ENCODE data around the gene SMYD4.

Gene SMYD4

GRCh38 chr17:1796800-1797199 lies 32.9 kb downstream of the SMYD4 start:
- no peak overlapping the region for H3K4me3 ChIP-seq (ENCODE audit: low read depth, low read length)
- no peak for TF ChIP-seq MYC (IDR thresholded peaks at IDR 0.05; ENCODE audit: low read depth, low read length)
- DNase-seq (ENCODE audit: low read depth): no peak

- no peak overlapping the region for H3K4me3 ChIP-seq (ENCODE audit: low read depth, low read length)
- no peak for DNase-seq (ENCODE audit: low read depth)
- TF ChIP-seq MYC (IDR thresholded peaks at IDR 0.05; ENCODE audit: low read depth, low read length) (no peak), MAX (IDR thresholded peaks at IDR 0.05; ENCODE audit: low read depth, low read length) (no peak), CTCF (IDR thresholded peaks at IDR 0.05; ENCODE audit: low read depth, low read length) (no peak), POLR2A (IDR thresholded peaks at IDR 0.05; ENCODE audit: extremely low read depth, insufficient read length) (no peak)
These were observed 36.3 kb downstream of the SMYD4 start for GRCh38 chr17:1793447-1793806.

GRCh38 chr17:1792495-1793446 lies 36.9 kb downstream of the SMYD4 start:
- DNase-seq (ENCODE audit: low read depth): no peak
- TF ChIP-seq POLR2A (IDR thresholded peaks at IDR 0.05; ENCODE audit: extremely low read depth, insufficient read length): no peak
- TF ChIP-seq MAX (IDR thresholded peaks at IDR 0.05; ENCODE audit: low read depth, low read length): no peak
- TF ChIP-seq MYC (IDR thresholded peaks at IDR 0.05; ENCODE audit: low read depth, low read length): no peak
- no peak for TF ChIP-seq CTCF (IDR thresholded peaks at IDR 0.05; ENCODE audit: low read depth, low read length)

GRCh38 chr17:1789936-1790335 lies 39.8 kb downstream of the SMYD4 start:
- no peak for TF ChIP-seq POLR2A (IDR thresholded peaks at IDR 0.05; ENCODE audit: extremely low read depth, insufficient read length)
- no peak for TF ChIP-seq MYC (IDR thresholded peaks at IDR 0.05; ENCODE audit: low read depth, low read length)
- TF ChIP-seq MAX (IDR thresholded peaks at IDR 0.05; ENCODE audit: low read depth, low read length): no peak
- TF ChIP-seq CTCF (IDR thresholded peaks at IDR 0.05; ENCODE audit: low read depth, low read length): no peak
- DNase-seq (ENCODE audit: low read depth): no peak
- no peak overlapping the region for H3K4me3 ChIP-seq (ENCODE audit: low read depth, low read length)

More at GRCh38 chr17:1792495-1793446, 36.9 kb downstream of the SMYD4 start:
- H3K4me3 ChIP-seq (ENCODE audit: low read depth, low read length): no peak overlapping the region

- no peak for DNase-seq (ENCODE audit: low read depth)
- H3K4me3 ChIP-seq (ENCODE audit: low read depth, low read length): no peak overlapping the region
- TF ChIP-seq CTCF (IDR thresholded peaks at IDR 0.05; ENCODE audit: low read depth, low read length): no peak
- TF ChIP-seq POLR2A (IDR thresholded peaks at IDR 0.05; ENCODE audit: extremely low read depth, insufficient read length): no peak
- no peak for TF ChIP-seq MYC (IDR thresholded peaks at IDR 0.05; ENCODE audit: low read depth, low read length)
These were observed 42.3 kb downstream of the SMYD4 start for GRCh38 chr17:1787301-1787902.

GRCh38 chr17:1786708-1787107 lies 43.0 kb downstream of the SMYD4 start:
- TF ChIP-seq POLR2A (IDR thresholded peaks at IDR 0.05; ENCODE audit: extremely low read depth, insufficient read length) (no peak), MYC (IDR thresholded peaks at IDR 0.05; ENCODE audit: low read depth, low read length) (no peak)
- H3K4me3 ChIP-seq (ENCODE audit: low read depth, low read length): no peak overlapping the region
- no peak for DNase-seq (ENCODE audit: low read depth)

Data from NB4 (cell line).